NCI-H2171 treated with DMSO at 0.1 percent for 48 hours (cell line): ENCODE results near the gene PRDM2.

Experiments used
- DNase-seq: peaks from one replicate; lab custom pipeline; 2025; lab: John Stamatoyannopoulos, UW

The PRDM2 gene

DNA sequence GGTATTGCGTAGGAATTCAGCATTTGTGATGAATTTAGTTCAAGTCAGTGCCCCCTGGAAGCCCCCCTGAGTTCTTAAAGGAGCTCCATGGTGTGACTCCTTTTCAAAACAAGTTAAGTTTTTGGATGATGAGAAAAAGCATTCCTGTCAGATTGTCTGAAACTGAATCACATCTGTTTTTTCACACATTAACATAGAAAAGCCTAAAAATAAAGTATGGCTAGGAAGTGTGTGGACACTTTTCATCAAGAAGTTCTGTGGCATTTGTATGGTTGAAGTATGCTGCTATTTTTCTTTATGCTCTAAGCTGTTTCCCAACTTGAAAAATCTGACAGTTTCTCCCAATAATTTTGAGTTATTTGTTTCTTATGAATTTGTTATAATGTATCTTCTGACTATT, 33.7 kb downstream of the PRDM2 start:
- DNase-seq: no peak

DNA sequence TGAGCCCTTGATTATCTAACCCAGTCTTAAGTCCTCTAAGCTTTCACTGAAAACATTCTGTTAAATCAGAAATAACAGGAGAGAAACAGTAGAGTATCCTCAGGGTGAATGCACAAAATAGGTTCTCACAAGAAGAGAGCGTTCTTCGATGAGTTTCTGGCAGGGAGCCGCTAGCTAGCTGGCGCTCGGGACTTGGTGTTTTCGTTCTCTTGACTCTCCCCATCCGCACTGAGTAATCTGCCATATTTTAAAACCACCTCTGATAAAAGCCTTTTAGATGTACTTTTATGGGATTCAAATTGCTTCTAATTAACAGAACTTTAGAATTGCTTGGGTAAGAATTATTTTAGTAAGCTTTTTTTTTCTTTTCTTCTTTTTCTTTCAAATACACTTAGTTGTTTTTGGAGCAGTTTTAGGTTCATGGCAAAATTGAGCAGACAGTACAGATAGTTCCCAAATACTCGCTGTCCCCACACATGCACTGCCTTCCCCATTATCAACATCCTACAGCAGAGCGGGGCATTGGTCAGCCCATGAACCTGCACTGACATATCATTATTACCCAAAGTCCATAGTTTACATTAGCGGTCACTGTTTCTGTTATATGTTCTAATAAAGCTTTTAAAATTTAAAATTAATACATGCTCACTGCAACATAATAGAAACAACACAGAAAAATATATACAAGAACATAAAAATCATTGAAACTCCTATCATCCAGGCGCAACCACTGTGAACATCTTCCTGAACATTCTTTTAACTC, 35.4 kb downstream of the PRDM2 start:
- DNase-seq: no peak

DNA sequence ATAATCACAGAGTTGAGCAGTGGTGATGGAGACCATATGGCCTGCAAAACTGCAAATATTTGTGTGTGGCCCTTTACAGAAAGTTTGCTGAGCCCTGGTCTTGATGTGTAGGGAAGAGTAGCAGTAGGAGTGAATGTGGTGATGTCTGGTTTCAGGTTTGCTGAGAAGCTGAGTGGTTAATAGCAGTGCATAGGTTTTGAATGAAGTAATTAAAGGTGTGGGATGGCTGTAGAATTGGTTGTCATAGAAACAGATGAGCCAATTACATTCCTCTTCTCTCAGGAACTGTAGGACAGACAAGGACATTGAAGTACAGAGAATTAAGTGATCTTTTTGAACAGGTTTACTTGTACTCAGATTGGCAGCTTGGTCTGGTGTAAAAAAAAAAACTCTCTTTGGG, 37.4 kb downstream of the PRDM2 start:
- no peak for DNase-seq

DNA sequence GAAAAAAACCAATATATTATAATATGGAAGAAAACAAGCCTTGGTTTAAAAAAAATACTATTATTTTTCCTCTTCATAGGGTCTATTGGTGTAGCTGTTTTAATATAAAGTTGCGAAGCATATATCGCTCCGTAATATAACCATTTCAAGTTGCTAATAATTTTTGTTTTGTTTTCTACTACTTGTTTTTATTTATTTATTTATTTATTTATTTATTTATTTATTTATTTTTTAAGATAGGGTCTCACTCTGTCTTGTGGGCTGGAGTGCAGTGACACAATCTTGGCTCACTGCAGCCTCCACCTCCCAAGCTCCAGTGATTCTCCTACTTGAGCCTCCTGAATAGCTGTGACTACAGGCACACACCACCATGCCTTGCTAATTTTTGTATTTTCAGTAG, 46.4 kb downstream of the PRDM2 start:
- DNase-seq: no peak

DNA sequence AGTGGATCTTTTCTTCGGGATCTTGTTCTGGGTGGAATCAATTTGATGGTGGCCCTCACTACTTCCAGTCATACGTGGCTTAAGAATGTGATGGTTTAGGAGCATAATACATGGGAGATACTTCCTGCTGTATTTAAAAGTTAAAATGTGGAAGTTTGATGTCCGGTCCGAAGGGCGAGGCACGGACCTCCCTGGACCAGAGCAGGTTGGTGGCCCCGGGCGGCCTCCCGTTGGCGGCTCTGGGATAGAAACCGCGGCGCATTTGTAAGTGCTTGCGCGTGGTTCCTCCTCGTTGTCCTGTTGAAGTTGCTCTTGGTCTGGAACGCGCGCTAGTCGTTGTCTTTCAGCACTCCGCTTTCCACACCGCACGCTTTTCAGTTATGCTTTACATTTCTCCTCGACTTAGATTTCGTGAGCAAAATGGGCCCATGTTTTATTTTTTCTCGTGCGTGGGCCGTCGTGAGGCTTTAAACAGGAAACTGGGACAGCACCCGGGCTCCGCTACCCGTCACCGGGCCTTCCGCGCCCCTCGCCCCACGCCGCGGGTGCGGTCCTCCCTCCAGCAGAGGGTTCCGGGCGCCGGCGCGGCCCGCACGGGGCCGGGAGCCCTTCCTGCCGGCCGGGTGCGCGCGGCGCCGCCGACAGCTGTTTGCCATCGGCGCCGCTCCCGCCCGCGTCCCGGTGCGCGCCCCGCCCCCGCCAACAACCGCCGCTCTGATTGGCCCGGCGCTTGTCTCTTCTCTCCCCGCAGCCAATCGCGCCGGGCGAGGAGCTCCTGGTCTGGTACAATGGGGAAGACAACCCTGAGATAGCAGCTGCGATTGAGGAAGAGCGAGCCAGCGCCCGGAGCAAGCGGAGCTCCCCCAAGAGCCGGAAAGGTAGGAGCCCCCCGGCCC, 48.9 kb downstream of the PRDM2 start:
- peak; percentile 93 for DNase-seq

DNA sequence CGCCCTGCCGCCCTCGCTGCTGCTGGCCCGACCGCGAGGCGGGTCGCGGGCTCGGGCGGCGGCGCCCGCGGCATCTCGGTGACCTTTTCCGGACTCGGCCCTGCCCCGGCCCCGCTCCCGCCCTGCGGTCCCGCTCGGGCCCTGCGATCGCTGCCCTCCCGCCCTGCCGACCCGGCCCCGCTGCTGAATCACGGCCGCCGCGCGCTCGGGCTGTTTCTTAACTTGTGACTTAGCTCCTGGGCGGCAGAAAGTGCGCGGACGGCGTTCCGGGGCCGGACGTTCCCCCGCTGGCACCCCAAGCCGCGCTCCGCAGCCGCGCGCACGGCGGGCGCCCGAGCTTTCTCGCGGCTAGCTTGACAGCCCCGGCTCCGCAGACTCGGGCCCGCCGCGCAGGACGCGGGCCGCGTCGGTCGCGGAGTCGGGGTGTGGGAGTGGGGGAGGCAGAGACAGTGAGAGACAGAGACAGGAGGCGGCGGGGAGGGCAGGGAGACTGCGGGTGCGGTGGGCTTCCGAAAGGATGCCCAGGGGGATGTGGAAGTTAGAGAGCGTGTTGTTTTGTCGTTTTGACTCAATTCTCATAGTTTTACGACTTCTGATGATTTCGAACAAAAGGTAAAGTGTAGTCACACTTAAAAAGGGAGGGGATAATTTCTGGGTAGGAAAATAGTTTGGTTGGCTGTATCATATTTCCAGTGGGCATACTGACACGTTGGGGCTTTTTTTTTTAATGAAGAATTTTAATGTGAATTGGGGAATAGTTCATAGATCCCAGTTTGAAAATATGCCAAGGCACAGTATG, 49.8 kb downstream of the PRDM2 start:
- peak; percentile 14 for DNase-seq

DNA sequence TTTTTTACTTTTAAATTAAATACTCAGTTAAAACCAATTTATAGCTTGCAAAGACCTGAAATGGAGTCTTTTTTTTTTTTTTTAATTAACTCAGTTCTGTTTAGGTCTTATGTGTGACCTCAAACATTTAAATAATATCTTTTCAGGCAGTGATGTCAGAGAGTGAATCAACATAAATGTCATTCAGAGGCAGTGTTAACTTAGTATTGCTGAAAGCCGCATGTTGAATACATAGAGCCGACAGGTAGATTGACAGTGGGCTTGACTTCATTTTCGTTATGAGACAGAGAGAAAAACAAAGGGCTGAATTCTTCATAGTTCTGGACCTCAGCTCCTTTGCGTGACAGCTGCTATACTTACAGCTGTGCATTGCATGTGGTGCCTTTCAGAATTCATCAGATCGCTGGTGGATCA, 51.5 kb downstream of the PRDM2 start:
- DNase-seq: no peak

DNA sequence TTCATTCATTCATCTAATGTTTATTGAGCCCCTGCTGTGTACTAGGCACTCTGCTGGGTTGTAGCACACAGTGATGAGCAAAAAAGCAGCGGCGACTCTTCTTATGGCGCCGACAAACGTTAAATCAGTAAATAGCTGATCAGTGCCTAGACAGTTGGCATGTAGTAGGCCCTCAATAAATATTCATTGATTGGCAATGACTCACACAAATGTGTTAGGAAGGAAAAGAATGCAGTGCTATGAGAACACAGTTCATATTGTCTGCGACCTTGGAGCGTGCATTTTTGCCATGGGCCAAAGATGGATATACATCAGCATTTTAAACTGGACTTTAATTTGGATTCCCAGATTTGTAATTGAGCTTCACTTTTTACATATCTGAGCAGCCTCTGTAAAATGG, 52.0 kb downstream of the PRDM2 start:
- DNase-seq: no peak

DNA sequence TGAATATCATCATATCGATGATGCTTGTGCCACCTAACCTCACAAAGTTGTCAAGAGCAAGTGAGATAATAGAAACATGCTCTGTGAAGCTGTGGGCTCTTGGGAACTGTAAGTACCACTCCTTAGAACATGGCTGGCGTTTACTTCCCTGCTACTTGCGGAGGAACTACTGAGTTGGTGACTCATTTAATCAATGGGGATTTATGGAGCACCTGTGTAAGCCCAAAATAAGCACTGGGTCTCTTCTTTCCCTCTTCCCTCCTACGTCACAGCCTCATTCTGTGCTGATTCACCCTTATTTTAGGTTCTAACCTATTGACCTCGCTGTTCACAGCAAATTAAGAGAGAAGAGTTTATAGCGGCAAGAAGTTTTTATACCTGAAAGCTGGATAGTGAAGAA, 52.9 kb downstream of the PRDM2 start:
- no peak for DNase-seq

DNA sequence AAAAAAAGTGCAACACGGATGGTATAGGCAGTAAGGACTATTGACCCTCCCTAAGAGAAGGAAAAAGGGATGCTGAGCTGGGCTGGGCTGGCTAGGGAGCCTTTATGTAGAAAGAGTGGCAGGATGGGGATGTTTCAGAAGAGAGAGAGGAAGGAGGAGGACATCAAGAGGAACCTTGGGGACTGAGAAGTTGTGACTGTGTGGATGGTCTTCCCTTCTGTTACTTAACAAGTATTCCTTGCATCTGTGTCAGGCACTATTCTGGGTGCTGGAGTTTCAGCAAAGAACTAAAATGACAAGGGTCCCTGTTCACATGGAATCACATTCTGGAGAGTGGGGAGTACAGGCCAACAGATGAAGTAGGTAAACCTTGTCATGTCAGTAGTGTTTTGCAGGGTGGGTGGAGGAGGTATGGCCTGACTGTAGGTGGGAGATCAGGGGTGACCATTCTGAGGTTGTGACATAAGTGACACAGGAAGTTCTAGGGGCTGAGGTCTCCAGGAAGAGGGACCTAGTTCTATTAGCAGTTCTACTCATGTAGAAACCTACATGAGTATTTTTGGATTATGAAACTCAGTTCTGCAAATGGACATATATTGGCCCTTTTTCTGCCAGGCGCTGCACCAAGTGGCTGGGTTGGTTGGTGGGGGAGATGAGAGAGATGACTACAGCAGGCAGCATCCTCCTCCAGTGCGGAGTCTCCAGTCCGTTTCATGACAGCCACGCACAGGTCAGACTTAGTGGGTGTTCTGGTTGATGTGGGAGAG, 53.8 kb downstream of the PRDM2 start:
- DNase-seq: no peak

DNA sequence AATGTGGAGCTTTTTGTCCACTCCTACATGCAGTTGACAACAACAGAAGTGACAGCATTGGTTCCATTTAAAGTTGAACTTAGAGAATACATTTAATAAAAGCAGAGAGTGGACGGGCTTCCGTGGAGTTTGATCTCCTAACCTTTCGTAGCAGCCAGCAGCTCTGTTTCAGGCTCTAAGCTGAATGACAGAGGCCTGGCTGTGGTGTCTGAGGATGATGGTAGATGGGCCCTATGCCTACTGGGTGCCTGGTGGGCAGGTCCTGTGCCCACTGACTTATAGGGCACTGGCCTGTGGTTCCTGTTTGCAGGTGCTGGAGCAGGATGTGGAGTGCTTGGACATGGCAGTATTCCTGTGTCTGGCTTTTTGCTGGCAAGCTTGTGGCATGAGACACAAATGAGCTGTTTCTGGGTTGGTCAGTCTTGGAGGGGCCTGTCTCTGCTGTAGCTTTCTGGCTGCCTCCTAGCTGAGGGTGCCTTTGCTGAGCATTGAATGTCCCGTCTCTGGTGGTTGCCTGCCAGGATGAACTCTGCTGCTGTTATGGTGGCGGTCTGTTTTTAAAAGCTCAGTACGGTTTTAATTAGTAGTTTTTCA, 54.6 kb downstream of the PRDM2 start:
- DNase-seq: no peak

DNA sequence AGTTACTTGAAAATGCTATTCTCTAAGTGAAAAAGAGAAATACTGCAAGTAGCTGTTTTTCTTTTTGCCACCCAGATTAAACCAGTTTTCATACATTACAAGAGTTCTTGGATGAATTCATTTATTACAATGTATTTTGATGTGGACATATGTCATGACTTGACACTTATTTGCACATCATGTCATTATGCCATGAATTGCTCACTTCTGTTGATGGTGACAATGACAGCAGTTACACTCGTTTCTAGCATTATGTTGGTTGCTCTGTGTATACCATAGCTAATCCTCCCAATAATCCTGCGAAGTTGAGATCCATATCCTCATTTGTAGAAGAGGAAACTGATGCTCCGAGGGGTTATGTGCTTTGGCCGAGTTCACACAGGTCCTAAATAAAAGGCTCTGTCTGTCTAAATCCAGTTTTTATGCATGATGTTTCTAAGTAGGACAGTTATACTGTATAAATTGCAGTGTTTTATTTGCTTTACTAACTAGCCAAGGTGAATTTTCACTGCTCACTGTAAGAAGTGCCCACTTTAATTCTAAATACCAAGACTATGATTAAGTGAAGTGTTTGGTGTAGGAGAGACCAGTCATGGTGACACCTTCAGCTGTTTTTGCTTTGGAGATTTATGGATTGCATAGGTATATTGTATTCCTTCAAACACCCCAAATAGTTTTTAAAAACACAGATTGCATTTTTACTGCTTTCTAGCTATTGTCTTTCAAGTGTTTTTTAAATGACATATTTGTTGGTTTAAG, 56.7 kb downstream of the PRDM2 start:
- DNase-seq: no peak

DNA sequence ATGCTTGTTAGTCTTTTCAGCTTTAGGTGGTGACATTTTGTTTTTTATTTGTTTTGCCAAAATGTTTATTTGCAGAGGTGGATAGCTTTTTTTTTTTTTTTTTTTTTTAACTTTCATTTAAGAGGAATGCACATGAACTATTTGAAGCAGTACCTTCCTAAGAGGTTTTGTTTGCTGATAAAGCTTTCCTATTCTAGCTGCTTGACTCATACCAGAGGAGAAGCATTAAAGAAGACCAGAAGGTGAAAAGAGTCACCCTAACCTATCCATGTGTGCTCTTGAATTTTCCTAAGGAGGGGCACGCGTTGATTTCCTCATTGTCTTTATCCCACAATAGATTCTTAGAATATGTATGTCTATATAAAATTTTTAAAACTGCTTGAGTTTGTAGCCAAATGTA, 57.7 kb downstream of the PRDM2 start:
- no peak for DNase-seq

DNA sequence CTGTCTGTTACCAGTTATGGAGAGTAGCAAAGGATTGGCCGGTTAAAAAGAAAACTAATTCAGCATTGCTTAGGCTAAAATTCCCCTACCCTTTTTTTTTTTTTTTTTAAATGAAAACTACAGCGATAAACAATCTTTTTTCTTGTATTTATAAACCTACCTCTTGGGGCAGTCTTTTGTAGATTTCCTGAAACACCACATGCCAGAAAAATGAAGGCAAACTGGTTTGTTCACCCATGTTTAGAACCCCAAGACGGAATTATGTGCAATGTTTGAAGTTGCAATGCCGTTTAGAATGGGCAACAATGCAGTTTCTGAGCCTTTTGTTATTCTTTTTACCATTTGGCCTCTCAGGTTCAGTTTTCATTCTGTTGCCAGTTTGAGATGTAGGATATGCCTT, 59.1 kb downstream of the PRDM2 start:
- no peak for DNase-seq

DNA sequence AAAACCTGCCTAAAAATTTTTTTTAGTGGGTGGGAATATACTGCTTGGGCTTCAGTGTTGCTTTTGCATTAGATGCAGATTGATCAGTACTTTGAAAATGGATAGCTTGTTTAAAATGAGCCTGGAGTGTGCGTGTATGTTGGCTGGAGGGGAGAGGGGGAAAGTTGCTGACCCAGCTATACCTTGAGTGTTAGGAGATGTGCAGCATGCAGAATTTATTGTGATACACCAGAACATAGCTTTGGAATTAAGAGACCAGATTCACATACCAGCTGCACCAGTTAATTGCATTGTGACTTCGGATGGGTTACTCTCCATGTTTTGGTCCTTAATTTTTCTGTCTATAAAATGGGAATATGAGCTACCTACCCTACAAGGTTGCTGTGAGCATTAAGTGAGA, 60.4 kb downstream of the PRDM2 start:
- no peak for DNase-seq

DNA sequence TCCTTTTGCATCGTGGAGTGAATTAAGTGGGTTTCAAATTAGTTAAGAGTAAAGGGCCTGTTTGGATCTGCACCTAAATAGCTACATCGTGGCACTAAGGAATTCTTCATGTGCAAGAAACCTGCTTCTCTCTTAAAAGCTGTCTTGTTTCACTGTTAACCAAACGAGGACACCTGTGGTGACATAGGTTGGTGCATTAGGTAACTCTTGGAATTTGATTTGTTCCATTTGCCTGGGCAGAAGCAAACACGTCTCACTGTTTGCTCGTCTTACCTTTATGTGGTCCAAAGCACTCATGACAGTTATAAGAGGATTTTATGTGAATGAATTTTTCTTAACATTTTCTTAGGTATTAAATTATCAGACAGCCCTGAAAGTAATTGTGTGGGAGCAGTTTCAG, 60.9 kb downstream of the PRDM2 start:
- peak; percentile 33 for DNase-seq

DNA sequence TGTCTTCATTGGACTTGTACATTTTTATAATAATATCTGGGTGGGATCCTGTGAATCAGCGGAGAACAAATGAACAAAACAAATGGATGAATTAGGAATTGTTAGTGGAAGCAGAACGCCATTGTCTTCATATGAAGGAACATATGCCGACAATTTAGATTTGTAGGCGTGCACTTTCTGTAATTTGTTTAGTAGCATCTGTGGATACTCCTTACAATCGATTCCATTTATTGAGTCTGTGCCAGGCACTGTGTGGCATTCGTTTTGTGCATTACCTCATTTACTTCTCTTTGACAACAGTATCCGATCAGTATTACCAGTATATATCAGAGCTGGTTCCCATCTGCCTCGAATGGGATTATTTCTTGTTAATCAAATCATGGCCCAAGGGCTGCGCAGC, 61.9 kb downstream of the PRDM2 start:
- no peak for DNase-seq

DNA sequence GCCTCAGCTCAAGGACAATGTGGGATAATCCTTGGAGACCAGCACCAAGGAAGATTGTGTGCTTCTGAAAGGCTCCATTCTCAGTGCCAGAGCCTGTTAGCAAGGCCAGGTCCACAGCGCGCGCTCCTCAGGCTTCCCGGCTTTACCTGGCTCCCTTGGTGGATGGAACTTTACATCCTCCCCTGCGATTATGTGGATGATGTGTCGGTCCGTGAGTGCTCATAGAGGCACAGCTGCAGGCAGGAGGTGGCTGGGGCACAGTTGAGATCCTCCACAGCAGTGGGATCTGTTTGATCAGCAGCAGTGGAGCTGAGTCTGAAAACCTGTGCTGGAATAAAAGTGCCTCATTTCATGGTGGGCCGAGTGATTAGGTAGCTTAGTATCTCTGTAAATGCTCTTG, 62.7 kb downstream of the PRDM2 start:
- no peak for DNase-seq

DNA sequence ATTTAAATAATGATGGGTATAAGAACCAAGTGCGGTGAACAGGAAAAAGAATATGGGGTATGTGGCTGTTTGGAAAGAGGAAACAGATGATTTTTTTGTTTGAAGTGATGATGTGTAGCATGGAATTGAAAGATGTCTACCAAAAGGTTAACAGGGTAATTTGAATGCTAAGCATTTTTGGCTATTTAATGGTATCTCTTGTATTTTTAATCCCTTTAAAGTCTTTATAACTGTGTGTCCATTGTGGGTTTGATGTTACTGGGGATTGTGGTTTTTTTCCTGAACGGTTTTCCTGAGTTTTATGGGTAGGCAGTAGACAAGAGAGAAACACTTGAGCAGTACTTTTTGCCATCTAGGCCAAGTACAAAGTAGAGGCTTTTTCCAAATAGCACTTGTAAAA, 63.2 kb downstream of the PRDM2 start:
- DNase-seq: no peak

DNA sequence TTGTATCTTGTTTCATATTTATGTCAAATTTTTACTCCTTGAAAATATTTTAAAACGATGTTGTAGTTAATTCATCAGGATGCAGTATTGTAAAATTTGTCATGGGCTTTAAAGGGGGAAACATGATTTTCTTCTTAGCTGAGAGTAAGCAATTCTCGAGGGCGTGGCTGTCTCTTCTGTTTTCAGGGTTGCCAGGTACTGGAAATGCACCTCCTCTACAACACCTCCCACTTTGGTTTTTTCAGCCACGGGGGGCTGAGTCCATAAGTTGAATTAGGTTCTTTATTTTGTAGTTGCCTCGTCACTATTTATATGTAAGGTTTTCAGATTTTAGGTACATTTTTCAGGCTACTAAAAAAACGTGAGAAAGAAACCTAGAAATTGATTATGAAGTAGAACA, 64.0 kb downstream of the PRDM2 start:
- DNase-seq: no peak
